ENCODE results near the gene DNAJC3. TPM values are rescaled to one million over a fixed set of nuclear protein-coding genes. Genes with fewer than 3 reads are reported as not detected.
A peak's percentile ranks its signal among the peaks of the same experiment; 100 is the strongest.
"Not testable (repeated sequence)": the region's sequence is repeated elsewhere in the genome, so short reads cannot be mapped to it uniquely, and the experiment has no call there.

The DNAJC3 gene
- total and polyA plus RNA-seq, 4 donors: 19.4 to 51.7 (median 30.8) TPM

DNA sequence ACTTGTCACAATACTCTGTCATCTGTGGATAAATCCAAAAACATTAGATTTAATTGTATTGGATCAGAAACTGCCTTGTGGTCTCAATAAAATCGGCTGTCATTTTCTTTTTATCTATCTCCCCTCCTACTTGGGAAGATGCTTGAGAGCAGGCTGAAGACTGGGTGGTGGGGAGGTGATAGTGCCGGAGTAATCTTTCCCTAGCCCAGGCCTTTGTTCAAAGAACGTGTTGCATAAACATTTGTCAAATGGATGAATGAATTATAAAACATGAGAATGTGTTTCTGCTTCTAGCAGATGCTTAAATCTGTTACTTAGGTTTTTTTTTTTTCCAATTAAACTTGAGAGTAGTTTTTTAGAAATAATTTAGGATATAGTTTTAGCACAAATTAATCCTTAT lies 49.9 kb downstream of the DNAJC3 start:
- Histone ChIP-seq H3K4me3 (ENCODE audit: low read depth, low read length) (no peak overlapping the region), H3K36me3 (ENCODE audit: control insufficient read depth, insufficient read depth, low read length) (peaks cover 2% of the 10 kb centered on the region), H3K4me1 (ENCODE audit: control insufficient read depth, insufficient read depth, low read length) (no peaks in the 10 kb centered on the region), H3K9me3 (ENCODE audit: control insufficient read depth, insufficient read depth, low read length) (peaks cover 4% of the 10 kb centered on the region), H3K27me3 (ENCODE audit: control insufficient read depth, insufficient read depth, low read length) (no peaks in the 10 kb centered on the region), H3K27ac (ENCODE audit: low read depth, low read length) (no peak overlapping the region)
- WGBS (ENCODE audit: insufficient coverage): 79% methylated on average over 2 of the region's 3 CpGs
- DNase-seq (ENCODE audit: low read depth in 4 of 6, low spot score in 6 of 6): peak in 1 of 6 donors; percentile 65

DNA sequence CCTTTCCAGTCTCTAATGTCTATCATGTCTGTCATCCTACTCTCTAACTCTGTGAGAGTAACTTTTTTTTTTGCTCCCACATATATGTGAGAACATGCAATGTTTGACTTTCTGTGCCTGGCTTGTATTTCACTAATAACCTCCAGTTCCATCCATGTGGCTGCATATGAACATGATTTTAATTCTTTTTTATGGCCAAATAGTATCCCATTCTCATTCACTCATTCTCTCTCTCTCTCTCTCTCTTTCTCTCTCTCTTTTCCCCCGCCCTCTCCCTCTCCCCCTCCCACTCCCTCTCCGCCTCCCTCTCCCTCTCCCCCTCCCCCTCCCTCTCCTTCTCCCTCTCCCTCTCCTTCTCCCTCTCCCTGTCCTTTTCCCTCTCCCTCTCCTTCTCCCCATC lies 52.0 kb downstream of the DNAJC3 start:
- no peak for DNase-seq (ENCODE audit: low read depth in 4 of 6, low spot score in 6 of 6)
- no peaks in the 10 kb centered on the region for H3K27me3 ChIP-seq (ENCODE audit: control insufficient read depth, insufficient read depth, low read length)
- WGBS (ENCODE audit: insufficient coverage): no CpG with 5 or more reads among the region's 2 CpGs
- no peak overlapping the region for H3K4me3 ChIP-seq (ENCODE audit: low read depth, low read length)
- no peak overlapping the region for H3K27ac ChIP-seq (ENCODE audit: low read depth, low read length)
- H3K4me1 ChIP-seq (ENCODE audit: control insufficient read depth, insufficient read depth, low read length): no peaks in the 10 kb centered on the region
- peaks cover 2% of the 10 kb centered on the region for H3K36me3 ChIP-seq (ENCODE audit: control insufficient read depth, insufficient read depth, low read length)
- peaks cover 6% of the 10 kb centered on the region for H3K9me3 ChIP-seq (ENCODE audit: control insufficient read depth, insufficient read depth, low read length)

DNA sequence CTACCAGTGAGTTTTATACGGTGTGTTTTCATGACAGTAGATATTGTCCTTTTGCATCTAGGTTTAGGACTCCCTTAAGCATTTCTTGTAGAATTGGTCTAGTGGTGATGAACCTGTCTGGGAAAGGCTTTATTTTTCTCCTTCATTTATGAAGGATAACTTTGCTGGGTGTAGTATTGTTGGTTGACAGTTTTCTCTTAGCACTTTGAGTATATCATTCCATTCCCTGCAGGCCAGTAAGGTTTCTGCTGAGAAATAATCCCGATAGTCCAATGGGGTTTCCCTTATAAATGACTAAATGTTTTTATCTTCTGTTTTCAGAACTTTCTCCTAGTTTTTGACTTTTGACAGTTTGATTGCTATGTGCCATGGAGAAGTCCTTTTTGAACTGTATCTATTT lies 57.2 kb downstream of the DNAJC3 start:
- H3K27ac ChIP-seq (ENCODE audit: low read depth, low read length): no peak overlapping the region
- WGBS (ENCODE audit: insufficient coverage): 100% methylated on average over 1 of the region's 2 CpGs
- no peaks in the 10 kb centered on the region for H3K27me3 ChIP-seq (ENCODE audit: control insufficient read depth, insufficient read depth, low read length)
- H3K4me1 ChIP-seq (ENCODE audit: control insufficient read depth, insufficient read depth, low read length): no peaks in the 10 kb centered on the region
- H3K9me3 ChIP-seq (ENCODE audit: control insufficient read depth, insufficient read depth, low read length): peaks cover 9% of the 10 kb centered on the region
- H3K4me3 ChIP-seq (ENCODE audit: low read depth, low read length): no peak overlapping the region
- no peak for DNase-seq (ENCODE audit: low read depth in 4 of 6, low spot score in 6 of 6)
- peaks cover under 1% of the 10 kb centered on the region for H3K36me3 ChIP-seq (ENCODE audit: control insufficient read depth, insufficient read depth, low read length)

DNA sequence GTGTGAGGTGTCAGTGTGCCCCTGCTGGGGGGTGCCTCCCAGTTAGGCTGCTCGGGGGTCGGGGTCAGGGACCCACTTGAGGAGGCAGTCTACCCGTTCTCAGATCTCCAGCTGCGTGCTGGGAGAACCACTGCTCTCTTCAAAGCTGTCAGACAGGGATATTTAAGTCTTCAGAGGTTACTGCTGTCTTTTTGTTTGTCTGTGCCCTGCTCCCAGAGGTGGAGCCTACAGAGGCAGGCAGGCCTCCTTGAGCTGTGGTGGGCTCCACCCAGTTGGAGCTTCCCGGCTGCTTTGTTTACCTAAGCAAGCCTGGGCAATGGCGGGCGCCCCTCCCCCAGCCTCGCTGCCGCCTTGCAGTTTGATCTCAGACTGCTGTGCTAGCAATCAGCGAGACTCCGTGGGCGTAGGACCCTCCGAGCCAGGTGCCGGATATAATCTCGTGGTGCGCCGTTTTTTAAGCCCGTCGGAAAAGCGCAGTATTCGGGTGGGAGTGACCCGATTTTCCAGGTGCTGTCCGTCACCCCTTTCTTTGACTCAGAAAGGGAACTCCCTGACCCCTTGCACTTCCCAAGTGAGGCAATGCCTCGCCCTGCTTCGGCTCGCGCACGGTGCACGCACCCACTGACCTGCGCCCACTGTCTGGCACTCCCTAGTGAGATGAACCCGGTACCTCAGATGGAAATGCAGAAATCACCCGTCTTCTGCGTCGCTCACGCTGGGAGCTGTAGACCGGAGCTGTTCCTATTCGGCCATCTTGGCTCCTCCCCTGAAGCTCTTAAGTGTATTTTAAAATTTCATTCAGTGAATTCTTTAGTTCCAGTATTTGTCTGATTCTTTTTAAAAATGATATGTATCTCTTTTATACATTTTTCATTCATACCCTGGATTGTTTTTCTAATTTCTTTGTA lies 63.4 kb downstream of the DNAJC3 start:
- H3K27ac ChIP-seq (ENCODE audit: low read depth, low read length); H3K9me3 ChIP-seq (ENCODE audit: control insufficient read depth, insufficient read depth, low read length); DNase-seq (ENCODE audit: low read depth in 4 of 6, low spot score in 6 of 6); H3K27me3 ChIP-seq (ENCODE audit: control insufficient read depth, insufficient read depth, low read length); H3K4me3 ChIP-seq (ENCODE audit: low read depth, low read length); H3K4me1 ChIP-seq (ENCODE audit: control insufficient read depth, insufficient read depth, low read length); H3K36me3 ChIP-seq (ENCODE audit: control insufficient read depth, insufficient read depth, low read length): not testable (repeated sequence)
- no CpG with 5 or more reads among the region's 37 CpGs for WGBS (ENCODE audit: insufficient coverage)

DNA sequence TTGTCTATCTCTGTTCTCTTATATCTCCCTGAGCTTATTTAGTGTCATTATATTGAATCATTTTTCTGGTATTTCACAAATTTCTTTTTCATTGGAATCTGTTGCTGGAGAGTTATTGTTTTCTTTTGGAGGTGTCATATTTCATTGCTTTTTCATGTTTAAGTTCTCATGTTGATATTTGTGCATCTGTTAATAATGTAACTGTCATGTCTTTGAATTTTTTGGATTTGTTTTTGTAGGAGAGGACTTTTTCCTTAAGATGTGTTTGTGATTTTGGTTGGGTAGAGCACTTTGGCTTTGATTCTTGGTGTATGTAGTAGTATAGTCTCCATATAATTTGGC lies 64.0 kb downstream of the DNAJC3 start:
- Histone ChIP-seq H3K4me3 (ENCODE audit: low read depth, low read length) (no peak overlapping the region), H3K4me1 (ENCODE audit: control insufficient read depth, insufficient read depth, low read length) (no peaks in the 10 kb centered on the region), H3K9me3 (ENCODE audit: control insufficient read depth, insufficient read depth, low read length) (peaks cover 1% of the 10 kb centered on the region), H3K27ac (ENCODE audit: low read depth, low read length) (no peak overlapping the region), H3K27me3 (ENCODE audit: control insufficient read depth, insufficient read depth, low read length) (no peaks in the 10 kb centered on the region), H3K36me3 (ENCODE audit: control insufficient read depth, insufficient read depth, low read length) (no peaks in the 10 kb centered on the region)
- no peak for DNase-seq (ENCODE audit: low read depth in 4 of 6, low spot score in 6 of 6)

DNA sequence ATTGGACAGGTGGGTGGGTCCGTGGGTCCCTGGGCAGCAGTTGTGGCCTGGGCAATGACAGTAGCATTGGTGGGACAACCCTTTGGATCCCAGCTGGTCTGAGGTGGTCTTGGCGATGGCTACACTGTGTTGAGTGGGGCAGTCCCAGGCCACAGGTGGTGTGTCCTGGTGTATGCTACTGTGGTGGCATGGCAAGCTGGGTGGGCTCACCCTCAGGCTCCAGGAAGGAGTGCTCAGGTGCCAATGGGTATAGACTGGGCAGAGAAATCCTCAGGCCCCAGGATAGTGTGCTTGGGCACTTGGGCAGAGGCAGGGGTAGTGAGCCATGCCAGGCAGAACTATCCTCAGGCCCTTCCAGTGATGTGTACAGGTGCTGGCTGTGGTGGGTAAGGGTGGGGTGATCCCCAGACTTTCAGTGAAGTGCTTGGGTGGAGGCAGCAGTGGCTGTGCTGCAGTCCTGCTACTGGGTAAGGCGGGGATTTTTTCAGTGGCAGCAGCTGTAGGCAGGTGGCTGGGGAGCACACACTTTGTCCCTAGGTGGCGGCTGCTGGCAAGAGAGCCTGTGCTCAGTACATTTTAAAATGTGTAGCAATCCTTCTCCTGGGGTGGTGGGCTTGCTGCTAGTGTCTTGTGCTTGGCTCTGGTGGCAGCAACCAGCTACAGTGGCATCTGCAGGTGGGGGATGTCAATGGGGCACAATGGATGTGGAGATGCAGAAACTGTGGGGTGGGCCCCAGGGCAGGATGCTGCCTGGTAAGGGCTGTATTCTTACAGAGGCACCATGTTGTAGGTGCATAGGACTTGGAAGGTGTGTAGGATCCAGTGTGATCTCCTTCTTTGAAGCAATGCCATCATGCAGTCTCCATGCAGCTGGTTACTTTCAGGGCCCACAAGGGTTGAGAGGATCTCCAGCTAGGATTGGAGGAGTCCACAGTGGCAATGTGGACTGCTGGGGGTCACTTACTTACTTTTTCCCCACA lies 64.9 kb downstream of the DNAJC3 start:
- WGBS (ENCODE audit: insufficient coverage): 100% methylated on average over 4 of the region's 4 CpGs
- Histone ChIP-seq H3K4me3 (ENCODE audit: low read depth, low read length) (no peak overlapping the region), H3K4me1 (ENCODE audit: control insufficient read depth, insufficient read depth, low read length) (no peaks in the 10 kb centered on the region), H3K36me3 (ENCODE audit: control insufficient read depth, insufficient read depth, low read length) (no peaks in the 10 kb centered on the region), H3K9me3 (ENCODE audit: control insufficient read depth, insufficient read depth, low read length) (peaks cover 1% of the 10 kb centered on the region), H3K27me3 (ENCODE audit: control insufficient read depth, insufficient read depth, low read length) (no peaks in the 10 kb centered on the region), H3K27ac (ENCODE audit: low read depth, low read length) (no peak overlapping the region)
- no peak for DNase-seq (ENCODE audit: low read depth in 4 of 6, low spot score in 6 of 6)

DNA sequence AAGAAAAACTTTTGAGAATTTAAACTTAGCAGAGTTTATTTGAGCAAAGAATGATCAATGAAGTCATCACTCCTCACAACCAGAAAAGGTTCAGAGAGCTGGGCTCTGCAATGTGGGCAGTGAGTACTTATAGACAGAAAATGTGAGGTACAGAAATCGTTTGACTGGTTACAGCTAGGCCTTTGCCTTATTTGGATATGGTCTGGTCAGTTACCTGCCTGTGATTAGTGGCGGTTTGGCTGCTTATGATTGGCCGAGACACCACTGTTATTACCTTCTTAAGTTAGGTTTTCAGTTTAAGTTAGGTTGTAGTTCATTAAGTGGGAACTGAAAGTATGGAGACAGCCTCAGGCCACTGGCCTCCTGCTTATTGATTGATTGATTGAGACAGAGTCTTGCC lies 66.3 kb downstream of the DNAJC3 start:
- no peaks in the 10 kb centered on the region for H3K36me3 ChIP-seq (ENCODE audit: control insufficient read depth, insufficient read depth, low read length)
- WGBS (ENCODE audit: insufficient coverage): 93% methylated on average over 2 of the region's 3 CpGs
- no peaks in the 10 kb centered on the region for H3K27me3 ChIP-seq (ENCODE audit: control insufficient read depth, insufficient read depth, low read length)
- H3K4me1 ChIP-seq (ENCODE audit: control insufficient read depth, insufficient read depth, low read length): no peaks in the 10 kb centered on the region
- H3K27ac ChIP-seq (ENCODE audit: low read depth, low read length): no peak overlapping the region
- no peak for DNase-seq (ENCODE audit: low read depth in 4 of 6, low spot score in 6 of 6)
- no peak overlapping the region for H3K4me3 ChIP-seq (ENCODE audit: low read depth, low read length)
- H3K9me3 ChIP-seq (ENCODE audit: control insufficient read depth, insufficient read depth, low read length): peaks cover 1% of the 10 kb centered on the region

DNA sequence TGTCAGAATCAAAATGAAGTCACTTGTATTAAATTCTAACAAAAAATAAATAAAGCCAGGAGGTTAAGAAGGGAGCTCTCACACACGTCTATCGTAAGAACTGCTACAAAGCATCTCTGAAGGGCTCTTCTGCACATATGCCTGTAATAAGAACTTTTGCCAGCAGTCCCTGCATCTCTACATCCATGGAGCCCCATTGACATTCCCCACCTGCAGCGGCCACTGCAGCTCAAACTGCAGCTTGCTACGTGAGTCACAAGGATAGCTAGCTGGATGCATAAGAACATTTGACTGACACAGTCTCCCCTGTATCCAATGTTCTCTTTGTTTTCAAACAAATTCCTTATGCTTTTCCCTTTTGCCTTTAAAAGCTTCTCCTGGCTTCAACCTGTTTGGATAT lies 68.3 kb downstream of the DNAJC3 start:
- no peaks in the 10 kb centered on the region for H3K27me3 ChIP-seq (ENCODE audit: control insufficient read depth, insufficient read depth, low read length)
- H3K36me3 ChIP-seq (ENCODE audit: control insufficient read depth, insufficient read depth, low read length): no peaks in the 10 kb centered on the region
- 56% methylated on average over 4 of the region's 4 CpGs for WGBS (ENCODE audit: insufficient coverage)
- no peaks in the 10 kb centered on the region for H3K4me1 ChIP-seq (ENCODE audit: control insufficient read depth, insufficient read depth, low read length)
- peak in 1 of 6 donors; percentile 16 for DNase-seq (ENCODE audit: low read depth in 4 of 6, low spot score in 6 of 6)
- H3K9me3 ChIP-seq (ENCODE audit: control insufficient read depth, insufficient read depth, low read length): peaks cover 1% of the 10 kb centered on the region
- no peak overlapping the region for H3K4me3 ChIP-seq (ENCODE audit: low read depth, low read length)
- no peak overlapping the region for H3K27ac ChIP-seq (ENCODE audit: low read depth, low read length)

DNA sequence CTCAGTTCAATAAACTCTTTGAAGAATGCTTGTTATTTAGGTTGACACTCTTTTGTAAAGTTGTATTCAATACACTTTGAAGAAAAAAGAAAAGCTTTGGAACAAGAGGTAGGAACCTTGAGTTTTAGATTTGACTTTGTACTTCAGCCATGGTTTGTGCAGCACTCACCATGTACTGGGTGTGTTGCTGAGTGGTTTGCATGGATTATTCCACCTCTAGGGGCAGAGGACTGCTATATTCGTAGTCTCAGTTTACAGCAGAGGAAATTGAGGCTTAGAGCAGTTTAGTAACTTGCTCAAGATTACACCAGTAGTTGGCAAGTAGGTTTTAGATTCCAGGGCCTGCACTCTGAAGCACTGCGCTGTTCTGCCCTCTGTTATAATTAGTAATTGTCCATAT lies 68.8 kb downstream of the DNAJC3 start:
- Histone ChIP-seq H3K27me3 (ENCODE audit: control insufficient read depth, insufficient read depth, low read length) (no peaks in the 10 kb centered on the region), H3K9me3 (ENCODE audit: control insufficient read depth, insufficient read depth, low read length) (peaks cover 1% of the 10 kb centered on the region), H3K4me1 (ENCODE audit: control insufficient read depth, insufficient read depth, low read length) (no peaks in the 10 kb centered on the region), H3K36me3 (ENCODE audit: control insufficient read depth, insufficient read depth, low read length) (no peaks in the 10 kb centered on the region), H3K27ac (ENCODE audit: low read depth, low read length) (no peak overlapping the region), H3K4me3 (ENCODE audit: low read depth, low read length) (no peak overlapping the region)
- 86% methylated on average over 2 of the region's 2 CpGs for WGBS (ENCODE audit: insufficient coverage)
- DNase-seq (ENCODE audit: low read depth in 4 of 6, low spot score in 6 of 6): no peak
